HS-5 (cell line): ENCODE results near the gene LGALS9.
"Not testable (repeated sequence)": the region's sequence is repeated elsewhere in the genome, so short reads cannot be mapped to it uniquely, and the experiment has no call there.

Experiments
- DNase-seq: peaks from one replicate; pipeline ENCODE4 v3.0.0-alpha.2; 2012; ENCODE audit warnings: low read depth

LGALS9 gene

DNA sequence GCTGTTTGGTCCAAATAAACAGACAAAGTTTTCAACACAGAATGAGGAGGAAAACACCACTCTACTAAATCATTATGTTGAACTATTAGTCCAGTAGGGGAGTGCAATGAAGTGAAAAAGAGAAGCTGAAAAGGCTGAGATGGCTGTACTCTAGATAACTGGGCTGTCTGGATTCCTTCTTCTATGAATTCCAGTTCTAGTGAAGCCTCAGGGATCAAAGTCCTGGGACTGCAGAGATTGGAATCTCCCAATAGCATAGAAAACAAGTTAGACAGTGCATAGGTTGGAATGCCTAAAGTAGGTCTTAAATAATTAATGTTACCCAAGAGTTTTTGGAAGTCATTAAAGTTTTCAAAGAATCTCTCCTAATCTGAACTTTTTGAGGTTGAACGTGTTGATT lies 59.9 kb downstream of the LGALS9 start:
- DNase-seq, result no peak

DNA sequence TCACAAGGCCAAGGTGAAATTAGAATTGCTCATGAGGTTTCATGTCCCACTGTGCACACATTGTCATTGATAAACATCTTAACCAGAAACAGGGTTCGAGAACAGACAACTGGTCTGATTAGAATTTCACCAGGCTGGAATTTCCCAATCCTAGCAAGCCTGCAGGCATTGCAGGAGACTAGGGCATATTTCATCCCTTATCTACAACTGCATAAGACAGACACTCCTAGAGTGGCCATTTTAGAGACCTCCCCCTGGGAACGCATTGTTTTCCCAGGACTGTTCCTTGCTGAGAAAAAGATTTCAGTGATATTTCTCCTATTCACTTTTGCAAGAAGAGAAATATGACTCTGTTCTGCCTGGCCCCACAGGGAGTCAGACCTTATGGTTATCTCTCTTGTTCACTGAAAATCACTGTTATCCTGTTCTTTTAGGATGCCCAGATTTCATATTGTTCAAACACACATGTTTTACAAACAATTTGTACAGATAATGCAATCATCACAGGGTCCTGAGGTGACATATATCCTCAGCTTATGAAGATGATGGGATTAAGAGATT lies 64.3 kb downstream of the LGALS9 start:
- not testable (repeated sequence) for DNase-seq
